HepG2 (cell line): ENCODE data around the gene PITRM1. TPM values are rescaled to one million over a fixed set of nuclear protein-coding genes. Genes with fewer than 3 reads are reported as not detected.

ENCODE experiments used
- FLYWCH1 ChIP-seq: sonication (generic); formaldehyde crosslinking; IDR thresholded peaks from 2 replicates; pipeline ENCODE4 v1.8.1; 2023; ENCODE audit warnings: mild to moderate bottlenecking, missing genetic modification reagents
- FOXO1 ChIP-seq: sonication (generic); formaldehyde crosslinking; IDR thresholded peaks from 2 replicates; pipeline ENCODE4 v1.4.0; 2020; ENCODE audit warnings: missing genetic modification reagents
- GABPB1 ChIP-seq: IDR thresholded peaks from 2 replicates; pipeline ENCODE4 v1.6.1; 2016; ENCODE audit warnings: mild to moderate bottlenecking, missing genetic modification reagents, moderate library complexity, missing compliant biosample characterization
- HDAC2 ChIP-seq: sonication (generic); formaldehyde crosslinking; IDR thresholded peaks from 2 replicates; pipeline ENCODE4 v1.4.0; 2020; ENCODE audit warnings: missing genetic modification reagents
- KAT7 ChIP-seq: IDR thresholded peaks from 2 replicates; pipeline ENCODE4 v1.6.1; 2018; ENCODE audit warnings: borderline replicate concordance, missing compliant biosample characterization
- MIER2 ChIP-seq: IDR thresholded peaks from 2 replicates; pipeline ENCODE4 v1.6.1; 2016; ENCODE audit warnings: missing biosample characterization, missing genetic modification reagents
- MYNN ChIP-seq: sonication (generic); formaldehyde crosslinking; IDR thresholded peaks from 2 replicates; pipeline ENCODE4 v1.4.0; 2020; ENCODE audit warnings: mild to moderate bottlenecking, low read depth, missing genetic modification reagents
- NCOA1 ChIP-seq: sonication (generic); formaldehyde crosslinking; IDR thresholded peaks from 2 replicates; pipeline ENCODE4 v1.9.0; 2021; ENCODE audit warnings: missing genetic modification reagents
- NFKBIZ ChIP-seq: IDR thresholded peaks from 2 replicates; pipeline ENCODE4 v1.6.1; 2018; ENCODE audit warnings: missing genetic modification reagents, missing compliant biosample characterization
- RFXANK ChIP-seq: IDR thresholded peaks from 2 replicates; pipeline ENCODE4 v1.6.1; 2016
- SMAD3 ChIP-seq: sonication (generic); formaldehyde crosslinking; IDR thresholded peaks from 2 replicates; pipeline ENCODE4 v1.4.0; 2020; ENCODE audit warnings: missing genetic modification reagents
- SMC3 ChIP-seq: IDR thresholded peaks from 2 replicates; pipeline ENCODE4 v1.6.1; 2011; ENCODE audit warnings: low read length, improper control_type of control experiment
- STAT5B ChIP-seq: sonication (generic); formaldehyde crosslinking; IDR thresholded peaks from 2 replicates; pipeline ENCODE4 v1.4.0; 2020; ENCODE audit warnings: missing genetic modification reagents
- THYN1 ChIP-seq: sonication (generic); formaldehyde crosslinking; IDR thresholded peaks from 2 replicates; pipeline ENCODE4 v1.8.1; 2023; ENCODE audit warnings: low read depth, mild to moderate bottlenecking, moderate library complexity, missing genetic modification reagents, borderline replicate concordance
- YEATS2 ChIP-seq: sonication (generic); formaldehyde crosslinking; IDR thresholded peaks from 2 replicates; pipeline ENCODE4 v1.4.0; 2020; ENCODE audit warnings: missing genetic modification reagents, borderline replicate concordance
- ZNF563 ChIP-seq: sonication (generic); formaldehyde crosslinking; IDR thresholded peaks from 2 replicates; pipeline ENCODE4 v1.8.0; 2022; ENCODE audit warnings: mild to moderate bottlenecking, moderate library complexity, missing genetic modification reagents
- ZNF629 ChIP-seq: sonication (generic); formaldehyde crosslinking; conservative IDR thresholded peaks from 2 replicates; pipeline ENCODE4 v1.5.0; 2020; ENCODE audit warnings: missing genetic modification reagents
- ZNF7 ChIP-seq: IDR thresholded peaks from 2 replicates; pipeline ENCODE4 v1.6.1; 2016; ENCODE audit warnings: missing biosample characterization, missing genetic modification reagents
- ZNF737 ChIP-seq: sonication (generic); formaldehyde crosslinking; IDR thresholded peaks from 2 replicates; pipeline ENCODE4 v1.5.0; 2020; ENCODE audit warnings: missing genetic modification reagents, mild to moderate bottlenecking, borderline replicate concordance
- ZNF776 ChIP-seq: sonication (generic); formaldehyde crosslinking; IDR thresholded peaks from 2 replicates; pipeline ENCODE4 v1.4.0; 2020; ENCODE audit warnings: mild to moderate bottlenecking, missing genetic modification reagents
- ZNF790 ChIP-seq: sonication (generic); formaldehyde crosslinking; IDR thresholded peaks from 2 replicates; pipeline ENCODE4 v1.8.0; 2022; ENCODE audit warnings: missing genetic modification reagents, mild to moderate bottlenecking, borderline replicate concordance
- ZSCAN21 ChIP-seq: sonication (generic); formaldehyde crosslinking; IDR thresholded peaks from 2 replicates; pipeline ENCODE4 v1.8.0; 2022; ENCODE audit warnings: mild to moderate bottlenecking, missing genetic modification reagents, moderate library complexity, borderline replicate concordance
- ZSCAN25 ChIP-seq: sonication (generic); formaldehyde crosslinking; IDR thresholded peaks from 2 replicates; pipeline ENCODE4 v1.8.0; 2022; ENCODE audit warnings: mild to moderate bottlenecking, missing genetic modification reagents
- polyA plus RNA-seq, 8 experiments: library from polyadenylated mRNA; depleted of rRNA in 3 of 8; stranded (reverse) in 7 of 8; unstranded in 1 of 8; fragments of >200 nt; fragmentation: Illumina TruSeq in 4 of 8; extraction: Trizol in 4 of 8; gene quantifications; 2 replicates each; pipeline versions ENCODE4 v1.2.1 to v1.2.3, GENCODE V29; 2011 to 2016; ENCODE audit warnings: low read depth in 4 of 8, missing spikeins in 1 of 8, mixed read lengths in 1 of 8; ENCODE audit not compliant: insufficient read depth in 1 of 8
- total RNA-seq, 5 experiments: library from RNA; depleted of rRNA; stranded (reverse); fragments of >200 nt; fragmentation: Illumina TruSeq; extraction: Trizol; gene quantifications; 2 replicates each; pipeline ENCODE4 v1.2.3, GENCODE V29; 2016; ENCODE audit warnings: low read depth in 1 of 5
- TF ChIP-seq, protein P1 (sequence below): sonication (generic); formaldehyde crosslinking; IDR thresholded peaks from 2 replicates; pipeline ENCODE4 v1.4.0; 2020; ENCODE audit warnings: missing genetic modification reagents
- TF ChIP-seq, protein P2 (sequence below): sonication (generic); formaldehyde crosslinking; conservative IDR thresholded peaks from 2 replicates; pipeline ENCODE4 v1.8.0; 2022; ENCODE audit warnings: missing genetic modification reagents
- TF ChIP-seq, protein P3 (sequence below): sonication (generic); formaldehyde crosslinking; IDR thresholded peaks from 2 replicates; pipeline ENCODE4 v1.5.1; 2020; ENCODE audit warnings: missing genetic modification reagents, mild to moderate bottlenecking, borderline replicate concordance
- TF ChIP-seq, protein P4 (sequence below): sonication (generic); formaldehyde crosslinking; conservative IDR thresholded peaks from 2 replicates; pipeline ENCODE4 v1.5.0; 2020; ENCODE audit warnings: missing genetic modification reagents

The PITRM1 gene
- total and polyA plus RNA-seq, 2 of the 13 experiments (the other 11 are each of a cell fraction or from before 2014, with no cell fraction given), result 16.4 to 29.0 TPM

DNA sequence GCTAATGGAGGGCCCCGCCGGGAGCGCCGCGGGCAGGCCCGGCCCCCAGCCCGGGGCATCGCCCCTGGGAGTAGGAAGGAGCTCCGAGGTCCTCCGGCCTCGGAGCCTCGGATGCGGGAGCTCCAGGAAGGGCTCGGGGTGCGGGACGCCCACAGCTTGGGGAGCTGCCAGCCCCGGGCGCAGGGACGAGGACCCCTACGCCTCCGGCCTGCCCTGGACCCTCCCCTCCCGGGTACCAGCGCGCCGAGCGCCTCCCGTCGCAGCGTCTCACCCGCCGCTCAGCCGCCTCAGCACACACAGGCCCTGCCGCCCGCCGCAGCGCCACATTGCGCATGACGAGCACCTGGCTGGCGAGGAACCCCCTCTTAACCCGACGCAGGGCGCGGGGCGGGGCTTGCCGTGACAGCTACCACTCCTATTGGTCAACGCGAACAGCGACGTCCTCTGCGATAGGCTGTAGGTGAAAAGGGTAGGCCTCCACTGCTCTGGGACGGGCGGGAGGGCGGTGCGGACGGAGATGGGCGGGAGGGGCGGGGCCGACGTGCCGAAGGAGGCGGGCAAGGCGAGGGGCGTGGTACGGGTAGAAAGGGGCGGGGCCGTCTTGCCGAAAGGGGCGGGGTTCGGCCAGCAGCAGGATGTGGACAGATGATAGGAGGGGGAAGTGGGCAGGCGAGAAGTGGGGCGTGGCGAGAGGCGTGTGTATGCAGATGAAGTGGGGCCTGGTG, at the start of gene PITRM1 (continued):
- TF ChIP-seq, protein P1, sequence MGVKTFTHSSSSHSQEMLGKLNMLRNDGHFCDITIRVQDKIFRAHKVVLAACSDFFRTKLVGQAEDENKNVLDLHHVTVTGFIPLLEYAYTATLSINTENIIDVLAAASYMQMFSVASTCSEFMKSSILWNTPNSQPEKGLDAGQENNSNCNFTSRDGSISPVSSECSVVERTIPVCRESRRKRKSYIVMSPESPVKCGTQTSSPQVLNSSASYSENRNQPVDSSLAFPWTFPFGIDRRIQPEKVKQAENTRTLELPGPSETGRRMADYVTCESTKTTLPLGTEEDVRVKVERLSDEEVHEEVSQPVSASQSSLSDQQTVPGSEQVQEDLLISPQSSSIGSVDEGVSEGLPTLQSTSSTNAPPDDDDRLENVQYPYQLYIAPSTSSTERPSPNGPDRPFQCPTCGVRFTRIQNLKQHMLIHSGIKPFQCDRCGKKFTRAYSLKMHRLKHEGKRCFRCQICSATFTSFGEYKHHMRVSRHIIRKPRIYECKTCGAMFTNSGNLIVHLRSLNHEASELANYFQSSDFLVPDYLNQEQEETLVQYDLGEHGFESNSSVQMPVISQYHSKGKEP (CRISPR knock-in tag), result no peak
- TF ChIP-seq MIER2 (no peak), ZNF790 (no peak), ZSCAN21 (CRISPR knock-in tag) (peak; percentile 92; the same call in 1 of the 2 replicates), ZNF563 (CRISPR knock-in tag) (no peak), FLYWCH1 (CRISPR knock-in tag) (no peak), SMC3 (no peak), HDAC2 (CRISPR knock-in tag) (peak; percentile 43; the same call in 1 of the 2 replicates), STAT5B (CRISPR knock-in tag) (no peak), NFKBIZ (CRISPR knock-in tag) (no peak), ZNF7 (CRISPR knock-in tag) (no peak), THYN1 (CRISPR knock-in tag) (no peak), RFXANK (CRISPR knock-in tag) (no peak), SMAD3 (CRISPR knock-in tag) (no peak), KAT7 (CRISPR knock-in tag) (0 out of 2 replicates have a peak, but pooled peaks have one; percentile 62), YEATS2 (CRISPR knock-in tag) (peak; percentile 37; the same call in 1 of the 2 replicates), ZNF776 (CRISPR knock-in tag) (no peak), MYNN (CRISPR knock-in tag) (no peak), NCOA1 (CRISPR knock-in tag) (no peak), FOXO1 (CRISPR knock-in tag) (no peak; the same call in 1 of the 2 replicates), GABPB1 (CRISPR knock-in tag) (peak; percentile 74; the same call in 1 of the 2 replicates), ZNF737 (CRISPR knock-in tag) (no peak), ZSCAN25 (CRISPR knock-in tag) (peak; percentile 55; the same call in 1 of the 2 replicates), ZNF629 (CRISPR knock-in tag) (no peak)
- TF ChIP-seq, protein P2, sequence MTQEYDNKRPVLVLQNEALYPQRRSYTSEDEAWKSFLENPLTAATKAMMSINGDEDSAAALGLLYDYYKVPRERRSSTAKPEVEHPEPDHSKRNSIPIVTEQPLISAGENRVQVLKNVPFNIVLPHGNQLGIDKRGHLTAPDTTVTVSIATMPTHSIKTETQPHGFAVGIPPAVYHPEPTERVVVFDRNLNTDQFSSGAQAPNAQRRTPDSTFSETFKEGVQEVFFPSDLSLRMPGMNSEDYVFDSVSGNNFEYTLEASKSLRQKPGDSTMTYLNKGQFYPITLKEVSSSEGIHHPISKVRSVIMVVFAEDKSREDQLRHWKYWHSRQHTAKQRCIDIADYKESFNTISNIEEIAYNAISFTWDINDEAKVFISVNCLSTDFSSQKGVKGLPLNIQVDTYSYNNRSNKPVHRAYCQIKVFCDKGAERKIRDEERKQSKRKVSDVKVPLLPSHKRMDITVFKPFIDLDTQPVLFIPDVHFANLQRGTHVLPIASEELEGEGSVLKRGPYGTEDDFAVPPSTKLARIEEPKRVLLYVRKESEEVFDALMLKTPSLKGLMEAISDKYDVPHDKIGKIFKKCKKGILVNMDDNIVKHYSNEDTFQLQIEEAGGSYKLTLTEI (CRISPR knock-in tag), result no peak
- TF ChIP-seq, protein P3, sequence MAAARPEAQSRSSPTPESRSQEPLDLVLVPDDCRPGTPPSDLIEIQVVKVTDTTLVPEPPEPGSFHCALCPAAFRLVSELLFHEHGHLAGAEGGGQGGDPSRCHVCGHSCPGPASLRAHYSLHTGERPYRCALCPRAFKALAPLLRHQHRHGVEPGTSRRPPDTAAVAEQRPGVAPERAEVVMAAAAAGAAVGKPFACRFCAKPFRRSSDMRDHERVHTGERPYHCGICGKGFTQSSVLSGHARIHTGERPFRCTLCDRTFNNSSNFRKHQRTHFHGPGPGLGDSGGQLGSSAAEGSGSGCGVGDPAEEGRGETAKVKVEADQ (CRISPR knock-in tag), result peak; percentile 55; the same call in 1 of the 2 replicates
- TF ChIP-seq, protein P4, sequence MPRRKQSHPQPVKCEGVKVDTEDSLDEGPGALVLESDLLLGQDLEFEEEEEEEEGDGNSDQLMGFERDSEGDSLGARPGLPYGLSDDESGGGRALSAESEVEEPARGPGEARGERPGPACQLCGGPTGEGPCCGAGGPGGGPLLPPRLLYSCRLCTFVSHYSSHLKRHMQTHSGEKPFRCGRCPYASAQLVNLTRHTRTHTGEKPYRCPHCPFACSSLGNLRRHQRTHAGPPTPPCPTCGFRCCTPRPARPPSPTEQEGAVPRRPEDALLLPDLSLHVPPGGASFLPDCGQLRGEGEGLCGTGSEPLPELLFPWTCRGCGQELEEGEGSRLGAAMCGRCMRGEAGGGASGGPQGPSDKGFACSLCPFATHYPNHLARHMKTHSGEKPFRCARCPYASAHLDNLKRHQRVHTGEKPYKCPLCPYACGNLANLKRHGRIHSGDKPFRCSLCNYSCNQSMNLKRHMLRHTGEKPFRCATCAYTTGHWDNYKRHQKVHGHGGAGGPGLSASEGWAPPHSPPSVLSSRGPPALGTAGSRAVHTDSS, result no peak
